Smooth muscle cell (in vitro differentiated cells): ENCODE data around the gene VEPH1. TPM values are rescaled to one million over a fixed set of nuclear protein-coding genes. Genes with fewer than 3 reads are reported as not detected.

Experiments used
- DNase-seq: peaks from one replicate; lab custom pipeline; 2025; ENCODE audit not compliant: unreplicated experiment; lab: John Stamatoyannopoulos, UW
- H2AFZ ChIP-seq: fragments of 200-600 bp; sonication (generic); 2 replicates; pipeline ENCODE4 v1.6.0; 2016; ENCODE audit warnings: antibody characterized with exemption, low read depth, mild to moderate bottlenecking
- H3F3A ChIP-seq: fragments of 200-600 bp; sonication (generic); 2 replicates; pipeline ENCODE4 v1.6.0; 2017; ENCODE audit warnings: antibody characterized with exemption, low read depth
- H3K27ac ChIP-seq: fragments of 200-600 bp; sonication (generic); 2 replicates; pipeline ENCODE4 v1.5.1; 2016; ENCODE audit warnings: low read depth, mild to moderate bottlenecking
- H3K27me3 ChIP-seq: fragments of 200-600 bp; sonication (generic); 2 replicates; pipeline ENCODE4 v1.6.1; 2016; ENCODE audit warnings: low read depth, mild to moderate bottlenecking
- H3K36me3 ChIP-seq: fragments of 200-600 bp; sonication (generic); 2 replicates; pipeline ENCODE4 v1.5.1; 2016; ENCODE audit warnings: low read depth
- H3K4me1 ChIP-seq: fragments of 200-600 bp; sonication (generic); 2 replicates; pipeline ENCODE4 v1.5.1; 2016; ENCODE audit warnings: low read depth
- H3K4me2 ChIP-seq: fragments of 200-600 bp; sonication (generic); 2 replicates; pipeline ENCODE4 v1.6.0; 2016; ENCODE audit warnings: mild to moderate bottlenecking
- H3K4me3 ChIP-seq: fragments of 200-600 bp; sonication (generic); 2 replicates; pipeline ENCODE4 v1.5.1; 2016; ENCODE audit warnings: mild to moderate bottlenecking
- H3K79me2 ChIP-seq: fragments of 200-600 bp; sonication (generic); 2 replicates; pipeline ENCODE4 v1.6.0; 2016; ENCODE audit warnings: low read depth, mild to moderate bottlenecking
- H3K9ac ChIP-seq: fragments of 200-600 bp; sonication (generic); 2 replicates; pipeline ENCODE4 v1.6.0; 2016; ENCODE audit warnings: low read depth
- H3K9me3 ChIP-seq: fragments of 200-600 bp; sonication (generic); replicated peaks from 2 replicates; pipeline ENCODE4 v1.5.1; 2016; ENCODE audit warnings: low read depth
- H4K20me1 ChIP-seq: fragments of 200-600 bp; sonication (generic); 2 replicates; pipeline ENCODE4 v1.6.0; 2016; ENCODE audit warnings: low read depth
- WGBS: methylation state at CpG from one replicate; pipeline ENCODE4 v1.1.7; 2016; ENCODE audit warnings: low lambda C conversion rate; 5-methylcytosine and 5-hydroxymethylcytosine counted together
- polyA plus RNA-seq: library from polyadenylated mRNA; unstranded; fragments of >200 nt; fragmentation: Nextera tagmentation; extraction: Ambion mirVana; gene quantifications from 2 replicates; pipeline ENCODE4 v1.2.1, GENCODE V29; 2016
- total RNA-seq: library from RNA; depleted of rRNA; stranded (reverse); fragments of >200 nt; gene quantifications from 2 replicates; pipeline ENCODE4 v1.2.3, GENCODE V29; 2014
- TF ChIP-seq, protein P1 (sequence below): fragments of 200-600 bp; sonication (generic); IDR thresholded peaks from 2 replicates; pipeline ENCODE4 v1.5.1; 2017; ENCODE audit warnings: borderline replicate concordance, mild to moderate bottlenecking, antibody characterized with exemption; ENCODE audit not compliant: insufficient read depth, poor library complexity, severe bottlenecking

Gene VEPH1
- total and polyA plus RNA-seq, 2 experiments from 2014 or later = 0.58 to 3.0 TPM

DNA sequence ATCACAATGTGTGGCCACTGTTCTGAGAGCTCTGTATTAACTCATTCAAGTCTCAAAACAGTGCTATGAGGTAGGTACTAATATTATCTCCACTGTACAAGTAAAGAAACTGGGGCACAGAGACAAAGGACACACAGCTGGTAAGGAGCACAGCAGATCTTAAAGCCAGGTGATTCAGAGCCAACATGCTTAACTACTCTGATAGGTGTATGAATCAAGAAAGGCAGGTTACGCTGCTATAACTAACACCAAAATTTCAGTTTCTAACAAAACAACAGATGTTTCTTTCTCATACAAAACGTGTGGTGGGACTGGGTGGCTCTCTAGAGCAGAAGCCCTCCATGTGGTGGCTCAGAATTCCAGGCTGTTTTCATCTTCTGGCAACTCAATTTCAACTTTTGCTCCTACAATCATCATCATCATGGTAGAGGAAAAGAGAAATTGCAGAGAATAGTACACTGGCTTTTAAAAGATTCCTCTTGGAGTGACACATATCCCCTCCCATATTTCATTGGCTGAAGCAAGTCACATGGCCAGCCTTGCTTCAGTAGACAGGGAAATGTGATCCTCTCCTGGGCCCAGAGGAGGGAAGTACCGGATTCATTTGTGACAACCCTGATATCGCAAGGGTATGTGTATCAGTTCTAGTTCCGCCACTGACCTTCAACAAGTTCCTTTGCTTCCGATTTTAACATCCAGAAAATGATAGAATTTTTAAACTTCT is 192.7 kb downstream of the VEPH1 start:
- H3K4me1 ChIP-seq = no peaks in the 10 kb centered on the region
- H3F3A ChIP-seq = no peaks in the 10 kb centered on the region
- H3K27ac ChIP-seq = no peak overlapping the region
- no peaks in the 10 kb centered on the region for H3K36me3 ChIP-seq
- no peaks in the 10 kb centered on the region for H3K79me2 ChIP-seq
- no peak overlapping the region for H3K4me2 ChIP-seq
- no peak for DNase-seq
- 88% methylated on average over 6 of the region's 6 CpGs for WGBS
- H4K20me1 ChIP-seq = no peaks in the 10 kb centered on the region
- no peaks in the 10 kb centered on the region for H3K9me3 ChIP-seq
- H2AFZ ChIP-seq = no peak overlapping the region
- no peaks in the 10 kb centered on the region for H3K27me3 ChIP-seq
- TF ChIP-seq, protein P1, sequence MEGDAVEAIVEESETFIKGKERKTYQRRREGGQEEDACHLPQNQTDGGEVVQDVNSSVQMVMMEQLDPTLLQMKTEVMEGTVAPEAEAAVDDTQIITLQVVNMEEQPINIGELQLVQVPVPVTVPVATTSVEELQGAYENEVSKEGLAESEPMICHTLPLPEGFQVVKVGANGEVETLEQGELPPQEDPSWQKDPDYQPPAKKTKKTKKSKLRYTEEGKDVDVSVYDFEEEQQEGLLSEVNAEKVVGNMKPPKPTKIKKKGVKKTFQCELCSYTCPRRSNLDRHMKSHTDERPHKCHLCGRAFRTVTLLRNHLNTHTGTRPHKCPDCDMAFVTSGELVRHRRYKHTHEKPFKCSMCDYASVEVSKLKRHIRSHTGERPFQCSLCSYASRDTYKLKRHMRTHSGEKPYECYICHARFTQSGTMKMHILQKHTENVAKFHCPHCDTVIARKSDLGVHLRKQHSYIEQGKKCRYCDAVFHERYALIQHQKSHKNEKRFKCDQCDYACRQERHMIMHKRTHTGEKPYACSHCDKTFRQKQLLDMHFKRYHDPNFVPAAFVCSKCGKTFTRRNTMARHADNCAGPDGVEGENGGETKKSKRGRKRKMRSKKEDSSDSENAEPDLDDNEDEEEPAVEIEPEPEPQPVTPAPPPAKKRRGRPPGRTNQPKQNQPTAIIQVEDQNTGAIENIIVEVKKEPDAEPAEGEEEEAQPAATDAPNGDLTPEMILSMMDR = no peak
- H3K4me3 ChIP-seq = no peak overlapping the region
- no peak overlapping the region for H3K9ac ChIP-seq

GRCh38 chr3:157306502-157306901 is 196.7 kb downstream of the VEPH1 start:
- DNase-seq = no peak
- H3K79me2 ChIP-seq = no peaks in the 10 kb centered on the region
- H3K4me1 ChIP-seq = no peaks in the 10 kb centered on the region
- H3K4me2 ChIP-seq = no peak overlapping the region
- H3K4me3 ChIP-seq = no peak overlapping the region
- no peak overlapping the region for H3K9ac ChIP-seq
- H2AFZ ChIP-seq = no peak overlapping the region
- H4K20me1 ChIP-seq = no peaks in the 10 kb centered on the region
- 80% methylated on average over 2 of the region's 2 CpGs for WGBS
- H3F3A ChIP-seq = no peaks in the 10 kb centered on the region
- no peaks in the 10 kb centered on the region for H3K9me3 ChIP-seq
- TF ChIP-seq, protein P1 = no peak
- no peaks in the 10 kb centered on the region for H3K27me3 ChIP-seq
- no peaks in the 10 kb centered on the region for H3K36me3 ChIP-seq
- H3K27ac ChIP-seq = no peak overlapping the region

- no peaks in the 10 kb centered on the region for H4K20me1 ChIP-seq
- no peaks in the 10 kb centered on the region for H3K9me3 ChIP-seq
- H3K27me3 ChIP-seq = no peaks in the 10 kb centered on the region
- H3K9ac ChIP-seq = no peak overlapping the region
- H3F3A ChIP-seq = no peaks in the 10 kb centered on the region
- no peaks in the 10 kb centered on the region for H3K36me3 ChIP-seq
- H3K4me3 ChIP-seq = no peak overlapping the region
- no peaks in the 10 kb centered on the region for H3K79me2 ChIP-seq
- no peak overlapping the region for H2AFZ ChIP-seq
- no peak overlapping the region for H3K4me2 ChIP-seq
- TF ChIP-seq, protein P1 = no peak
- no peak for DNase-seq
- H3K4me1 ChIP-seq = no peaks in the 10 kb centered on the region
- WGBS = 94% methylated on average over 4 of the region's 4 CpGs
- no peak overlapping the region for H3K27ac ChIP-seq
Observed at GRCh38 chr3:157305392-157305791, 197.8 kb downstream of the VEPH1 start.

GRCh38 chr3:157301755-157302154 is 201.5 kb downstream of the VEPH1 start:
- no peak for DNase-seq
- TF ChIP-seq, protein P1 = no peak
- Histone ChIP-seq H3K9ac (no peak overlapping the region), H3K36me3 (no peaks in the 10 kb centered on the region), H3F3A (no peaks in the 10 kb centered on the region), H3K27ac (no peak overlapping the region), H3K4me2 (no peak overlapping the region), H3K4me3 (no peak overlapping the region), H4K20me1 (no peaks in the 10 kb centered on the region), H3K4me1 (no peaks in the 10 kb centered on the region), H3K9me3 (no peaks in the 10 kb centered on the region), H3K79me2 (no peaks in the 10 kb centered on the region), H3K27me3 (no peaks in the 10 kb centered on the region), H2AFZ (no peak overlapping the region)
- WGBS = 93% methylated on average over 2 of the region's 2 CpGs
